GM10266 (cell line): ENCODE results near the gene STX1B.

Experiments used
- DNase-seq: peaks from one replicate; pipeline ENCODE4 v3.0.0; 2012; ENCODE audit errors: extremely low spot score
- CTCF ChIP-seq: IDR thresholded peaks from 2 replicates; pipeline ENCODE4 v1.5.1; 2012; ENCODE audit warnings: mild to moderate bottlenecking, low read depth; ENCODE audit not compliant: control insufficient read depth, insufficient read depth; ENCODE audit errors: missing control alignments

STX1B gene

GRCh38 chr16:31005350-31006085 is 4.9 kb downstream of the STX1B start:
- no peak for DNase-seq
- TF ChIP-seq CTCF: no peak

GRCh38 chr16:31004658-31005057 is 5.8 kb downstream of the STX1B start:
- no peak for DNase-seq
- no peak for TF ChIP-seq CTCF

- no peak for DNase-seq
- TF ChIP-seq CTCF: no peak
Observed at GRCh38 chr16:31003744-31004143, 6.7 kb downstream of the STX1B start.

- no peak for TF ChIP-seq CTCF
- DNase-seq: no peak
Observed at GRCh38 chr16:31002862-31003341, 7.5 kb downstream of the STX1B start.

GRCh38 chr16:31002250-31002700 is 8.2 kb downstream of the STX1B start:
- no peak for TF ChIP-seq CTCF
- DNase-seq: no peak

GRCh38 chr16:31001507-31002249 is 8.8 kb downstream of the STX1B start:
- no peak for TF ChIP-seq CTCF
- DNase-seq: no peak
